ENCODE measurements around the gene CARHSP1.
"Not testable (repeated sequence)": the region's sequence is repeated elsewhere in the genome, so short reads cannot be mapped to it uniquely, and the experiment has no call there.

The CARHSP1 gene

DNA sequence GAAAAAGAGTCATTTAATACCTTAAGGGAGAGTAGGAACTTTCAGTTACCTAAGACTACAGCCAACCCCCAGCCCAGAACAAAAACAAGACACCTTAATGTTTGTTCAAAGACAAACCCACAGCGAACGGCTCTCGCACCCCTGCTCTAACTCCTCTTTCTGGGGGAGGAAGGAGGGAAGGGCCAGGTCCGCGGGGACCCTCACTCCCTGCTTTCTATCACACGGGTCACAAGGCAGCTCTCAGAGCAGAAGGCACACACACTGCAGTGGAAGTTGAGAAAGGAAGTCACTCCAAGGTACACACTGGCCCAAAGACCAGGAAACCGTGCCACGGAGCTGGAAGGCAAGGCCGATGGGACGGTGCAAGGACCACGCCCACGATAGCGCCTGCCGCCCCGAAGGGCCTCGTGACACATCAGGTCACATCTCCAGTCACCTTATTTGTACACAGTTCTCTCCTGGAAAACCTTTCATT lies 23.3 kb upstream of the CARHSP1 start:
- peak; percentile 69 for DNase-seq

DNA sequence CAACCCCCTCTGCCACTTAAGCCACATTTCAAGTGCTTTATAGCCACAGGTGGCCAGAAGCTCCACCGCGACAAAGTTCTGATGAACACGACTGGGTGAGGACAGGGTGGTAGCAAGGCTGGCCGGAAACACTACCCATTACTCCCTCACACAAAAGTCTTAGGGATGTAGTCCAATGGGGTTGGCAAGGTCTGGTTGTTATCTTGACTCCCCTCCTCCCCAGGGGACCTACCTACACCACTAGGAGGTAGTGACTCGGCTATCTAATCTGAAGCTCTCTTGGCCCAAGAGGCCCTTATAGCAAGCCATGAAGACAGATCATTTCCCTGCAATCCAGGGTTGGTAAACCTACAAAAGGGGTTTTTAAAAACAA lies 21.7 kb upstream of the CARHSP1 start:
- DNase-seq = no peak

DNA sequence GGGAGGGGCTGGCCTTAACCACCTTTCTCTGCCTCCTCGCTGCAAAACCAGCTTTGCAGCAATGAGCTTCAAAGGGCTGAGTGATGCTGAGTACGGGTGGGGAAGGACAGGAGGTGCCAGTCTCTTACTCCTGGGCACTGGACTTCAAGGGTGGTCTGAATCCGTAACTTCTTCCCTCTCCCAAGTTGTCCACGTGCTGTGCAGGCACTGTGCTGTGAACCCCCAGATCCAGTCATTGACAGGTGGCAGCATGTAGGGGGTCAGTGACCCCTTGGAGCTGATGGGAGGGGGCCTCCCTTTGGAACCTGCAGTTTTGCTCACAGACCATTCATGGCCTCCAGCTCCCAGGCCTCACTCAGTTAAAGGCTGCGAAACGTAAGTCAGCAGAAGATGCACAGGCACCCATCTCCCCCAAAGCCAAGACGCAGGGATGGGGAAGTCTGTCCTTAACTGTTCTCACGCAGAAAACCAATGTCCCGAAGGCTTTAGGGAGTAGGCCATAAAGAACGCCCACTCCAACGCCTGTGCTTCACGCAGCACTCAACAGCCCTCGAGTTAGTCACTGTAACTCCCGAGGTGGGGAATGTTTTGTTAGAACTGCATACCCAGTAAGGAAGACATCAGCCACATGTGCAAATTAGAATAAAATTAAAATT lies 21.2 kb upstream of the CARHSP1 start:
- DNase-seq = no peak

- no peak for DNase-seq
Observed at GRCh38 chr16:8888951-8889892, 20.4 kb upstream of the CARHSP1 start.

DNA sequence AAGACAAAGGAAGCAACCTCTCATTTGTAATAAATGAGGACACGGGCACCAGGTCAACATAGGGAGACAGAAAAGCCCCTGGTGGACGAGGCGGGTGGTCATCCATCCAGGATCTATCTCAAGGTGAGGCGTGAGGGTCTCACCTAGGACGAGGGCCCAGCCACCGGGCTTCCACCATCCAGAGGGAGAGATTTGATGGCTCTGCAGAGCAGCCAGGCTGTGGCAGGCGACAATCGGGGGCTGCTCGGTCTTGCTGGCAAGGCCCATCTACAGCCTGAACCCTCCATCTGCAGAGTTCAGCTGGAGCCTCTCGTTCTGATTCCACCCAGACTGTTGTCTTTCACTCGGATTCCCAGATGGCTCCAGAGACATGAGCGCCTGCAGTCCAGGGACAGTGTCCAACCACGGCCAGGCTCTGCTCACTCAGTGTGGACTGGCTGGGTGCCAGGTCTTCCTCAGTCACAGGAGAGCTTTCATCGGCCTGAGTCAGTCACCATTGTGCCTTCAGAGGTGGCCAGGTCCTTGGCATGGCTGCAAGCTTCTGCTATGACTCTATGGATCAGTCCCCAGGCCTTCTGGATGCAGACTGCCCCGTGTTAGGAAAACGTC lies 19.2 kb upstream of the CARHSP1 start:
- DNase-seq = no peak

DNA sequence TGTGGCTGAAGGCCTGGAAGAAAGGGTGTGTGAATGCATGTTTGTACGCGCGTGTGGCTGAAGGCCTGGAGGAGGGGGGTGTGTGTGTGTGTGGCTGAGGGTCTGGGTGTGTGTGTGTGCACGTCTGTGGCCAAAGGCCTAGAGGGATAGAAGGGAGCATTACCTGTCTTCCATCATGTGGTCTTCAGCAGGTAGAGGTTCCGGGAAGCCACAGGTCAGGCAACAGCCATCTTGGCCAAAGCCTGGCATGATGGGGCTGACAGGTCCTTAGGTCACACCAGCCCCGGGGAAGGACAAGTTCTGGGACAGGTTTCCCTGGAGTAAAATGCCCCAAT lies 18.6 kb upstream of the CARHSP1 start:
- DNase-seq = no peak

GRCh38 chr16:8886593-8887430 lies 18.0 kb upstream of the CARHSP1 start:
- no peak for DNase-seq

DNA sequence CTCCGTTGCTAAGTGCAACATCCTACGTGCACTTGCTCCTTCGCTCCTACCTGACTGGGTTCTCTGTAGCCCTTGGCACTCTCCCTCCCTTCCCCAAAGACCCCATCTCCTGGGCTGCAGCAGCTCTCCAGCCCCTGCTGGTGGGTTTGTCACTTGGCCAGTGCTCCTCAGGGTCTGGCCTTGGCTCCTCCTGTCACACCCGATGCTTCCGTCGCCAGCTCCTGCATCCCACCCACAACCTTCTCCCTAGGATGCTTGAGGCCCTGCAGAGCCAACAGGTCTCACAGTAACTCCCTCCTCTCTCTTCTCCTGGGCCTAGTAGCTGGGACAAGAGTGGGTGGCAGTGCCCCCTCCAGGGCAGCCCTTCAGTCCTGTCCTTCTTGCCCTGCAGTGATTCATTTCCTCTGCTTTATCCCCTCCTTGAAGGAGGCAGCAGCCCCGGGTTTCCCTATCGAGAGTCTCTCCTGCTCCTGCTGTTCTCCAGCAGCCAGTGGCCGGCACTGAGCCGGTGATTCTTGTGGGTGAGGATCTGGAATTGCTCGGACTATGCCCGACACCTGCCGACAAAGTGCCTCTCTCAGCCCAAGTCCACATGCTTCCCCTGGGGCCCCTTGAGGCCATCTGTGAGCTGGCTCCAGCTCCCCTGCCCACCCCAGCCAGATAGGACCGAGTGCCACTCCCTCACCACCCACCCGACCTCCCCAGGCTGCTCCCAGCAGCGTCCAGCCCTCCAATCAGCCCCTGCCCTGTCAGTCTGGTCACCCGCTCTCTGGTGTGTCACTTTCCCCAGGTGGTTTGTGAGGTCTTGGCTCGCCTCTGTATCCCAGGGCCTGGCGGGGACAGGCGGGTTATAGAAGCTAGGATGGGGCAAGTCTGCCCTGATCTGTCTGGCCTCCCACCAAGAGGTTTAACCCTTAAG lies 17.1 kb upstream of the CARHSP1 start:
- DNase-seq = no peak

DNA sequence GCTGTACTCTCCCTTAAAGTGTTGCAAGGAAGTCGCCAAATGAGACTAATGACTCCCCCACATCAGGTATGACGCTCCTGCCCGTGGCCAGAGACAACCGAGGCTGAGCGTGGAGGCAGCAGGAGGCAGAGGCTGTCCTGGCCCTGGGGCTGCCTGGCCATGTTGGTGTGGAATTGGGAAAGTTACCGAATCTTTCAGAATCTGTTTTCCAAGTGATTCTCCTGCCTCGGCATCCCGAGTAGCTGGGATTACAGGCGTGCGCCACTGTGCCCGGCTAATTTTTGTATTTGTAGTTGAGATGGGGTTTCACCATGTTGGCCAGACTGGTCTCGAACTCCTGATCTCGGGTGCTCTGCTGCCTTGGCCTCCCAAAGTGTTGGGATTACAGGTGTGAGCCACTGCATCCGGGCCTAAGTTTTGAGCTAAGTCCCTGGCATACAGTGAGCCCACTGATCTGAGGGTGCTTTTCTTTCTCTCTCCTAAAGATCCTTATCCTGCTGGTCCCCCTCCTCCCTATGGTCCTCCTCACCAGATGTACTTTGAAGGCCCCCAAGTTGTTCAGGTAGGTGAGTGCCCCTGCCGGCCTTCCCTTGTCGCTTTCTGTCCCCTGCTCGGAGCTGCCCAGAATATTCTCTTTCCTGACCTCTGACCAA lies 14.0 kb upstream of the CARHSP1 start:
- DNase-seq = no peak

DNA sequence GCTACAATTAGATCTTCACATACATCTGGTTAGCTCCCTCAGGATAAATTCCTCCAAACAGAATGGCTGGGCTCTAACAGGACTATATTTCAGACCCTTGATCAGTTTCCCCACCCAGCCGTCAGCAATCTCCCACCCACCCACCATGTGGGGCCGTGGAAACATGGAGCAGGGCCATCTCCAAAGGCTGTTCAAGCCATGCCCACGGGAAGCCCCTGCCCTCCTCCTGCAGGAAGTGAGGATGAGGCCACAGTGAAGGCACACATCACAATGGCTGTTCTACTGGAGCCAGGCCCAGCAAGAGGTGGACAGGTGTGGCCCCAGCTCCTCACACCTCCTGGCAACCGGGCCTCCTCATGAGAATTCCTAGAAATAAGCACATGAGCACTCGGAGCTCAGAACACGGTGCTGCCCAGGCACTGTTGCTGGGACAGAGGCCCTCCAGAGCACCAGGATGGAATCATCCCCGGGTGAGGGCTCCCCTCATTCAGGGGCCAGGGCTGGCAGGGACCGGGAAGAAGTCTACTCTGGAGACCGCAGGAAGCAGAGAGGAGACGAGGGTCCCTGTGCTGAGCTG lies 13.3 kb upstream of the CARHSP1 start, which contains the start of gene LITAFD:
Gene LITAFD (plus strand): TSS at position 311 of the 577 bp plus-strand sequence. CDS start 2,005 bp downstream, outside the sequence.
- DNase-seq = no peak

DNA sequence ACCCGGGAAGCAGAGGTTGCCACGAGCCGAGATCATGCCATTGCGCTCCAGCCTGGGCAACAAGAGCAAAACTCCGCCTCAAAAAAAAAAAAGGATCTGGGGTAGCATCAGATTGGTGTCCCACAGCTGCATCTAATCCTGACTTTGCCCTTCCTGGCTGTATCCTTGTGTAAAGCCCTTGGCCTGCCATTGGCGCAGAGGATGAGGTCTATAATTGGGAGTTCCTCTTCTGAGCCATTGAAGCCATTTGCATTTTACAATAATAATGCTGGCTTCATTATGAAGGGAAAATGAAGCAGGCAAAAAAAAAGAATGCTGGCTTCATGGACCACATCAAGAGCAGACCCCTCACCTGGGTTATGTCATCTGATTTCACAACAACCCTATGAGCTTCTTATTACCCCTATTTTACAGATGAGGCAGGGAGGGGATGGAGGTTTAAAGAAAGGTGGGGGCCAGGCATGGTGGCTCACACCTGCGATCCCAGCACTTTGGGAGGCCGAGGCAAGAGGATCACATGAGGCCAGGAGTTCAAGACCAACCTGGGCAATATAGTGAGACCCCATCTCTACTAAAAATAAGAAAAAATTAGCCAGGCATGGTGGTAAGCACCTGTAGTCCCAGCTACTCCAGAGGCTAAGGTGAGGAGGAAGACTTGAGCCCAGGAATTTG lies 12.2 kb upstream of the CARHSP1 start:
- DNase-seq = no peak

GRCh38 chr16:8878523-8878911 lies 9.7 kb upstream of the CARHSP1 start:
- no peak for DNase-seq

DNA sequence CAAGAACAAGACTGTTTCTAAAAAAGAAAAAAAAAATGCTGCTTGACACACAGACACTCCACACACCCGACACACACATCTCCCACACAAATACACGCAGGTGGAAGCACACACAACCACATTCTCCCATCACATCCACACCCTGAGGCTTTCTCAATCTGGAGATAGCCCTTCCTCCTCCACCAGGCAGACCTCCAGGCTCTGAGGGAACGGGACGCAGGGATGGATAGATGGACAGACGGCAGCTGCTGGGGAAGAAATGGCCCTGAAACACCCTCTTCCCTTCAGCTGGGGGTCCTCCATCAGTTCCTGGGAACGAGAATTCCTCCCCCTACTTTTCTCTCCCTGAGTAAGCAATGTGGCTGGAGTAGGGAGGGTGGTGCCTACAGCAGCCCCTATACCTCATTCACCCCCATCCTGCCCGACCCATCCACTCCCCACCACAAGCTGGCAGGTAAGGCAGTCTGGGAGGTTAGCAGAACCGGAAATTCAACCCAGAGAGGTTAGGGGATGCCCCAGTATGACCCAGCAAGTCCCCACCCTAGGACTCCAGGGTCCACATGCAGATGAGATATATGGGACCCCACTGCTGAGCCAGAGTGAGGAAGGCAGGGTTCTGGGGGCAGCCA lies 9.2 kb upstream of the CARHSP1 start:
- DNase-seq = no peak

- not testable (repeated sequence) for DNase-seq
Observed at GRCh38 chr16:8875317-8875716, 6.5 kb upstream of the CARHSP1 start.

DNA sequence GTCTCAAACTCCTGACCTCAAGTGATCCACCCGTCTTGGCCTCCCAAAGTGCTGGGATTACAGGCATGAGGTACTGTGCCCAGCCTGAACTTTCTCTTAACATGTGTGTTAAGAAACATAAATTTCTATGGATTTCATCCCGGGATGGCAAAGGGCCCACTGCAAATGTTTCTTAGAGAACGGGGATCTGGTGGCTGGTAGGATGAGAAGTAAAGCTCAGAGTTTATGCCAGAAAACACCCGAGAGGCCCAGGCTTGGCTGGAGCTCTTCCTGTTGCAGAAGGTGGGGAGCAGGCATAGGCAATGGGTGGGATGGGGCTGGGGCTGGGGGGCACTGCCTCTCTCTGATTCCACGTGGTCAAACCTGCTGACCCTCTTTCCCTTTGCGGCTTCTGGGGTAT lies 5.6 kb upstream of the CARHSP1 start:
- no peak for DNase-seq

DNA sequence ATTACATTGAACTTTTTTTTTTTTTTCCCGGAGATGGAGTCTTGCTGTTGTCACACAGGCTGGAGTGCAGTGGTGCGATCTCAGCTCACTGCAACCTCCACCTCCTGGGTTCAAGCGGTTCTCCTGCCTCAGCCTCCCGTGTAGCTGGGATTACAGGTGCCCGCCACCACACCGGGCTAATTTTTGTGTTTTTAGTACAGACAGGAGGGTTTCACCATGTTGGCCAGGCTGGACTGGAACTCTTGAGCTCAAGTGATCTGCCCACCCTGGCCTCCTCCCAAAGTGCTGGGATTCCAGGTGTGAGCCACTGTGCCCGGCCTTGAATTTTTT lies 5.0 kb upstream of the CARHSP1 start:
- DNase-seq = not testable (repeated sequence)

DNA sequence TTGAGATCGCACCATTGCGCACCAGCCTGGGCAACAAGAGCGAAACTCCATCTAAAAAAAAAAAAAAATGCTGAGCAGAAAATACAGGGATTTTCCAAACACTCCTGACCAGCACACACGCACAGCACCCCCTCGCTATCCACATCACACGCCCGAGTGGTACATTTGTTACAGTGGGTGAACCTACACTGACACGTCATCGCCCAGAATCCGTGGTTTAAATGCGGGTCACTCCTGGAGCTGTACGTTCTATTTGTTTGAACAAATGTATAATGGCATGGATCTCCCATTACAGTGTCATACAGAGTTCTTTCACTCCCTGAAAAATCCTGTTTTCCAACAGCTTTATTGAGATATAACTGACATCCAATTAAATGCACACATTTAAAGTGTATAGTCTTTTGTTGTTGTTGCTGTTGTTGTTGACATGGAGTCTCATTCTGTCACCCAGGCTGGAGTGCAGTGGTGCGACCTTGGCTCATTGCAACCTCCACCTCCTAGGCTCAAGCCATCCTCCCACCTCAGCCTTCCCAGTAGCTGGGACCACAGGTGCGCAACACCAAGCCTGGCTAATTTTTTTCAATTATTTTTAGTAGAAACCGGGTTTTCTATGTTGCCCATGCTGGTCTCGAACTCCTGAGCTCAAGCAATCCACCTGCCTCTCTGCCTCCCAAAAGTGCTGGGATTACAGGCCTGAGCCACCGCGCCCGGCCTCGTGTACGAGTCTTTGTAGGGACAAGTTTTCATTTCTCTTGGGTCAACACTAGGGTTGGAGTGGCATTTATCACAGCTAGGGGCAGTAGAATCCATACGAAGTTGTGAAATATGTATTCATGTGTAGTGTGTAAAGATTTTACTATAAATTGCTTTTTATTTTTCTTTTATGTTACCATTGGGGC lies 4.4 kb upstream of the CARHSP1 start:
- no peak for DNase-seq

GRCh38 chr16:8872071-8872470 lies 3.3 kb upstream of the CARHSP1 start:
- no peak for DNase-seq

DNA sequence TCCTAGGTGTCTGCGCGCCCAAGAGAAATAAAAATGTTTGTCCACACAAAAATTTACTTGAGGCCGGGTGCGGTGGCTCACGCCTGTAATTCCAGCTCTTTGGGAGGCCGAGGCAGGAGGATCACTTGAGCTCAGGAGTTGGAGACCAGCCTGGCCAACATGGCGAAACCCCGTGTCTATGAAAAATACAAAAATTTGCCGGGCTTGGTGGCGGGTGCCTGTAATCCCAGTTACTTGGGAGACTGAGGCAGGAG lies 1.1 kb upstream of the CARHSP1 start:
- DNase-seq = not testable (repeated sequence)

All from activated effector memory CD4-positive, alpha-beta T cell treated with anti-CD3 and anti-CD28 coated beads, Interleukin-2, amount 50 U/mL, for 16 hours (primary cell).